ENCODE measurements around the gene WIPF1. TPM values are rescaled to one million over a fixed set of nuclear protein-coding genes. Genes with fewer than 3 reads are reported as not detected.

WIPF1 gene
- total and polyA plus RNA-seq, 4 donors, result 18.5 to 64.1 (median 49.0) TPM

DNA sequence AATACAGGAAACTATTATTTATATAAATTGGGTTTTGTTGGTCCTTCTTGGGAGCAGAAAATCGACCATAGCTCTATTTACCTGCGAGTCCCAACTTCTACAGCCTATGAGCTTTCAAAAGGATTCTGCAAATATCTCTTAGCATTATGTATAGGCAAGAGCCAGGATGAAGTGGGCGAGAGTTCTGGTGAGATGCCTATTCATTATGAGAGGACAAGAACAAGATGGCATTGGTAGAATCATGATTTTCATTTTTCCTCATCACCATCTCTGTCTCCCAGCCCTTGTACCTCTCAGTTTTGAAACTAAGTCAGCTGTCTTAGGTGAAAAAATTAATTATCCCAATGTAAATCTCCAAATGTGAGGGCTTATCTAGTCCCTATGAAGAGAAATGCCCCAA, 25.0 kb downstream of the WIPF1 start:
- WGBS, 2 donors, result 77 to 86% methylated on average over 3 of the region's 3 CpGs
- DNase-seq, result no peak
- H3K9me3 ChIP-seq (ENCODE audit: control insufficient read depth in 4 of 4, insufficient read depth in 3 of 4, low read length in 3 of 4), result no peaks in the 10 kb centered on the region
- no peak overlapping the region for H3K9ac ChIP-seq (ENCODE audit: insufficient read depth in 1 of 2, low read length in 2 of 2)
- H3K36me3 ChIP-seq (ENCODE audit: control insufficient read depth in 4 of 4, insufficient read depth in 4 of 4, low read length in 4 of 4), result peaks cover 10 to 20% (median 14%) of the 10 kb centered on the region in 4 donors
- peaks cover 0 to 14% (median 0%) of the 10 kb centered on the region in 5 donors for H3K4me1 ChIP-seq (ENCODE audit: control insufficient read depth in 5 of 5, insufficient read depth in 5 of 5, low read length in 5 of 5)
- no peak overlapping the region for H3K4me3 ChIP-seq
- H3K27me3 ChIP-seq (ENCODE audit: control insufficient read depth in 3 of 3, insufficient read depth in 3 of 3, low read length in 2 of 3), result no peaks in the 10 kb centered on the region
- ATAC-seq (ENCODE audit: insufficient read depth, low FRiP score), result no peak
- H3K27ac ChIP-seq (ENCODE audit: low read depth in 1 of 2, low read length in 1 of 2), result no peak overlapping the region
- TF ChIP-seq, protein P1, sequence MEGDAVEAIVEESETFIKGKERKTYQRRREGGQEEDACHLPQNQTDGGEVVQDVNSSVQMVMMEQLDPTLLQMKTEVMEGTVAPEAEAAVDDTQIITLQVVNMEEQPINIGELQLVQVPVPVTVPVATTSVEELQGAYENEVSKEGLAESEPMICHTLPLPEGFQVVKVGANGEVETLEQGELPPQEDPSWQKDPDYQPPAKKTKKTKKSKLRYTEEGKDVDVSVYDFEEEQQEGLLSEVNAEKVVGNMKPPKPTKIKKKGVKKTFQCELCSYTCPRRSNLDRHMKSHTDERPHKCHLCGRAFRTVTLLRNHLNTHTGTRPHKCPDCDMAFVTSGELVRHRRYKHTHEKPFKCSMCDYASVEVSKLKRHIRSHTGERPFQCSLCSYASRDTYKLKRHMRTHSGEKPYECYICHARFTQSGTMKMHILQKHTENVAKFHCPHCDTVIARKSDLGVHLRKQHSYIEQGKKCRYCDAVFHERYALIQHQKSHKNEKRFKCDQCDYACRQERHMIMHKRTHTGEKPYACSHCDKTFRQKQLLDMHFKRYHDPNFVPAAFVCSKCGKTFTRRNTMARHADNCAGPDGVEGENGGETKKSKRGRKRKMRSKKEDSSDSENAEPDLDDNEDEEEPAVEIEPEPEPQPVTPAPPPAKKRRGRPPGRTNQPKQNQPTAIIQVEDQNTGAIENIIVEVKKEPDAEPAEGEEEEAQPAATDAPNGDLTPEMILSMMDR (IDR thresholded peaks at IDR 0.05; ENCODE audit: control extremely low read depth, extremely low read depth), result no peak

DNA sequence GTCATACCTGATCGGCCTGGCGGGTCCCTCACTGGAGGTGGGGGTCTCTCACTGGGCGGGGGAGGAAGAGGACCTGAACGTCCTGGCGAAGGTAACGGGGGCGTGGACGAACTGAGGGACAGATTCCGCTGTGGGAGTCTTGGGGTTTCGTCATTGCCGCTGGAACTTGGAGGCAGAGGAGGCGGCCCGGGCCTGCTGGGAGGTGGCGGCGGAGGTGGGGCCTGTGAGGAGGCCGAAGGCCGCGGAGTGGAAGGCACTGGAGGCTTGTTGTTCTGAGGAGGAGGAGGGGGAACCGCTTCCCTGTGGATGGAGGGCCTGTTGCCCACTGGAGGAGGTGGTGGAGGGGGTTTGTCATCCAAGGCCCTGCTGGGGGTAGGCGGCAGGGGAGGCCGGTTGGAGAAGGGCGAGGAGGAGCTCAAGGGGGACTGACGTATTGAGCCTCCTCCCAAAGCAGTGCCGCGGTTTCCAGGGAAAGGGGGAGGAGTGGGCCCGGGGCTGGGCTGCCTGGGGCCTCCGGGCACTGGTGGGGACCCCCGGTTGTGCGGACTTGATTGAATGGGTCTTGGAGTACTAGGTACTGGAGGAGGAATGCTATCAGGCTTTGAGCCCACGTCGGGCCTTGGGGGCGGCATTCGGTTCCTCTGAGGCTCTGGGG, 25.8 kb downstream of the WIPF1 start:
- H3K27me3 ChIP-seq (ENCODE audit: control insufficient read depth in 3 of 3, insufficient read depth in 3 of 3, low read length in 2 of 3), result no peaks in the 10 kb centered on the region
- peaks cover 0 to 14% (median 0%) of the 10 kb centered on the region in 5 donors for H3K4me1 ChIP-seq (ENCODE audit: control insufficient read depth in 5 of 5, insufficient read depth in 5 of 5, low read length in 5 of 5)
- no peaks in the 10 kb centered on the region for H3K9me3 ChIP-seq (ENCODE audit: control insufficient read depth in 4 of 4, insufficient read depth in 3 of 4, low read length in 3 of 4)
- no peak for ATAC-seq (ENCODE audit: insufficient read depth, low FRiP score)
- WGBS, 2 donors, result 92 to 94% methylated on average over 33 of the region's 33 CpGs
- H3K27ac ChIP-seq (ENCODE audit: low read depth in 1 of 2, low read length in 1 of 2), result no peak overlapping the region
- peaks cover 14 to 23% (median 17%) of the 10 kb centered on the region in 4 donors for H3K36me3 ChIP-seq (ENCODE audit: control insufficient read depth in 4 of 4, insufficient read depth in 4 of 4, low read length in 4 of 4)
- no peak overlapping the region for H3K4me3 ChIP-seq
- no peak overlapping the region for H3K9ac ChIP-seq (ENCODE audit: insufficient read depth in 1 of 2, low read length in 2 of 2)
- TF ChIP-seq, protein P1 (IDR thresholded peaks at IDR 0.05; ENCODE audit: control extremely low read depth, extremely low read depth), result no peak
- no peak for DNase-seq

DNA sequence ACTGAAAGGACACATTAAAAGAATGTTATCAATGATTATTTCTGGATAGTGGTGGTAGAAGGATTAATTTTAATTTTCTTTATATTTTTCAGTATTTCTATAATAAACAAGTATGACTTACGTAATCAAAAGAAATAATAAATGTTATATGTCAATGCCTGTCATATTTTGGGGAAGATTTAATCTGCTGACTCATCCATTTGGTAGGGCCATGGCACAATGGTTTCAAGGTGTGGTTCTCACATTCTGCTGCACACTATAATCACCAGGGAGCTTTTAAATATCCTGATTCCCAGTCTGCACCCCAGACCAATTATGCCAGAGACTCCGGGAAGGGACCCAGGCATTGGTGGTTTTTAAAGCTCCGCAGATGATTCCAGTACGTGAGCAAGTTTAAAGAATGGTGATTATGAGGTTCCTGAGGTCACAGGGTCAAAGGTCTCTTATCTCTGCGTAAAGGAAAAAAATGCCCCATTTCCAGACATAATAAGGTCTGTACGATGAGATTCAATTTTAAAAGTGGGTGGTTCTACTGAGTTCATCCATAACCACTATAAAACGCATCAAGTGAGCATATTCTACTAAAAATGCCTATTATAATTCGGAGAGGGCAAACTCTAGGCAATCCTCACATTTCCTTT, 27.2 kb downstream of the WIPF1 start:
- ATAC-seq (ENCODE audit: insufficient read depth, low FRiP score) (no peak), DNase-seq (no peak)
- H3K27ac ChIP-seq (ENCODE audit: low read depth in 1 of 2, low read length in 1 of 2), result no peak overlapping the region
- H3K4me1 ChIP-seq (ENCODE audit: control insufficient read depth in 5 of 5, insufficient read depth in 5 of 5, low read length in 5 of 5), result peaks cover 0 to 14% (median 0%) of the 10 kb centered on the region in 5 donors
- no peak overlapping the region for H3K4me3 ChIP-seq
- H3K9me3 ChIP-seq (ENCODE audit: control insufficient read depth in 4 of 4, insufficient read depth in 3 of 4, low read length in 3 of 4), result no peaks in the 10 kb centered on the region
- H3K36me3 ChIP-seq (ENCODE audit: control insufficient read depth in 4 of 4, insufficient read depth in 4 of 4, low read length in 4 of 4), result peaks cover 16 to 22% (median 18%) of the 10 kb centered on the region in 4 donors
- WGBS, 2 donors, result 95 to 98% methylated on average over 8 of the region's 8 CpGs
- H3K27me3 ChIP-seq (ENCODE audit: control insufficient read depth in 3 of 3, insufficient read depth in 3 of 3, low read length in 2 of 3), result no peaks in the 10 kb centered on the region
- H3K9ac ChIP-seq (ENCODE audit: insufficient read depth in 1 of 2, low read length in 2 of 2), result no peak overlapping the region
- TF ChIP-seq, protein P1 (IDR thresholded peaks at IDR 0.05; ENCODE audit: control extremely low read depth, extremely low read depth), result no peak
